Measurements from ENCODE around the gene NOLC1.

Gene NOLC1

GRCh38 chr10:102198027-102198426 is 45.8 kb downstream of the NOLC1 start:
- H3K9me3 Mint-ChIP-seq (ENCODE audit: low read depth), result no peaks in the 10 kb centered on the region
- H3K4me1 Mint-ChIP-seq (ENCODE audit: low read depth), result peaks cover 4% of the 10 kb centered on the region
- no peak overlapping the region for H3K27ac Mint-ChIP-seq
- peaks cover 7% of the 10 kb centered on the region for H3K27me3 Mint-ChIP-seq
- no peak overlapping the region for H3K4me3 Mint-ChIP-seq
- no peaks in the 10 kb centered on the region for H3K36me3 Mint-ChIP-seq

- H3K27ac Mint-ChIP-seq, result no peak overlapping the region
- no peaks in the 10 kb centered on the region for H3K9me3 Mint-ChIP-seq (ENCODE audit: low read depth)
- no peak overlapping the region for H3K4me3 Mint-ChIP-seq
- H3K4me1 Mint-ChIP-seq (ENCODE audit: low read depth), result peaks cover 4% of the 10 kb centered on the region
- peaks cover 9% of the 10 kb centered on the region for H3K27me3 Mint-ChIP-seq
- H3K36me3 Mint-ChIP-seq, result peaks cover 2% of the 10 kb centered on the region
Observed at GRCh38 chr10:102200751-102201640, 48.8 kb downstream of the NOLC1 start.

GRCh38 chr10:102202386-102202785 is 50.2 kb downstream of the NOLC1 start:
- H3K27ac Mint-ChIP-seq, result no peak overlapping the region
- peaks cover 2% of the 10 kb centered on the region for H3K36me3 Mint-ChIP-seq
- peaks cover 4% of the 10 kb centered on the region for H3K4me1 Mint-ChIP-seq (ENCODE audit: low read depth)
- no peaks in the 10 kb centered on the region for H3K9me3 Mint-ChIP-seq (ENCODE audit: low read depth)
- H3K27me3 Mint-ChIP-seq, result peaks cover 9% of the 10 kb centered on the region
- no peak overlapping the region for H3K4me3 Mint-ChIP-seq

- H3K27me3 Mint-ChIP-seq, result peaks cover 2% of the 10 kb centered on the region
- H3K36me3 Mint-ChIP-seq, result peaks cover 2% of the 10 kb centered on the region
Observed at GRCh38 chr10:102208311-102209035, 56.3 kb downstream of the NOLC1 start.

GRCh38 chr10:102211615-102212299 is 59.6 kb downstream of the NOLC1 start:
- no peaks in the 10 kb centered on the region for H3K9me3 Mint-ChIP-seq (ENCODE audit: low read depth)
- H3K27ac Mint-ChIP-seq, result no peak overlapping the region
- H3K36me3 Mint-ChIP-seq, result peaks cover 4% of the 10 kb centered on the region
- no peak overlapping the region for H3K4me3 Mint-ChIP-seq
- H3K27me3 Mint-ChIP-seq, result no peaks in the 10 kb centered on the region
- H3K4me1 Mint-ChIP-seq (ENCODE audit: low read depth), result no peaks in the 10 kb centered on the region

More at GRCh38 chr10:102208311-102209035, 56.3 kb downstream of the NOLC1 start:
- H3K27ac Mint-ChIP-seq, result no peak overlapping the region
- H3K4me3 Mint-ChIP-seq, result no peak overlapping the region
- H3K9me3 Mint-ChIP-seq (ENCODE audit: low read depth), result no peaks in the 10 kb centered on the region
- no peaks in the 10 kb centered on the region for H3K4me1 Mint-ChIP-seq (ENCODE audit: low read depth)
